Measurements from ENCODE around the gene TEDC2.
"Not testable (repeated sequence)": the region's sequence is repeated elsewhere in the genome, so short reads cannot be mapped to it uniquely, and the experiment has no call there.

The TEDC2 gene, protein sequence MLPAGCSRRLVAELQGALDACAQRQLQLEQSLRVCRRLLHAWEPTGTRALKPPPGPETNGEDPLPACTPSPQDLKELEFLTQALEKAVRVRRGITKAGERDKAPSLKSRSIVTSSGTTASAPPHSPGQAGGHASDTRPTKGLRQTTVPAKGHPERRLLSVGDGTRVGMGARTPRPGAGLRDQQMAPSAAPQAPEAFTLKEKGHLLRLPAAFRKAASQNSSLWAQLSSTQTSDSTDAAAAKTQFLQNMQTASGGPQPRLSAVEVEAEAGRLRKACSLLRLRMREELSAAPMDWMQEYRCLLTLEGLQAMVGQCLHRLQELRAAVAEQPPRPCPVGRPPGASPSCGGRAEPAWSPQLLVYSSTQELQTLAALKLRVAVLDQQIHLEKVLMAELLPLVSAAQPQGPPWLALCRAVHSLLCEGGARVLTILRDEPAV

DNA sequence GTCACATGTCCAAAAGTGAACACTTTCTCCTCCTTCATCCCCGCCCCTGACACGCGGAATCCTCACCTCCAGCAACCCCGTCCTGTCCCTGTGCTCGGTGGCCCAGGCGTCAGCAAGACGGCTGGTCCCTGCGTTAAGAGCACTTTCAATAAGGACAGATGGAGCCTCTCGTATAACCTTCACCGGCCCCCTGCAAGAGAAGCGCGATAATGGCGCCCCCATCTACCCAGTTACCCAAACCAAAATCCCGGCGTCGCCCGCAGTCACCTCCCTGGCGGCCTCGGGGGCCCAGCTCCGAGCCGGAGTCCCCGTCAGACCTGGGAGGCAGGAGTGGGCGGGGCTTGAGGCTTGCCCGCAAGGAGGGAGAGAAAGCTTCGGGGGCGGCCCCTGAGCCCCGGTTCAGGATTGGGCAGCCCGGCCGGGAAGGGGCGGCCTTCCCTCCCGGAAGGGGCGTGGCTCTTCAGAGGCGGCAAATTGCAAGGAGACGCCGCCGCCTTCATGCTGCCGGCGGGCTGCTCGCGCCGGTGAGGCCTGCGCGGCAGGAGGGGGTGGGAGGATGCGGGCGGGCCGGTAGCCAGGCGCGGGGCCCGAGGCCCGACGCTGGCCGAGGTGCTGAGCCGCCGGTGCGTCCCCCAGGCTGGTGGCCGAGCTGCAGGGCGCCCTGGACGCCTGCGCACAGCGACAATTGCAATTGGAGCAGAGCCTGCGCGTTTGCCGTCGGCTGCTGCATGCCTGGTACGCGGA is at the start of gene TEDC2:
TEDC2 (plus strand) TSS at position 463 of the 744 bp plus-strand sequence; CDS start at position 499, 36 bp downstream.
- DNase-seq: peak; percentile 95

DNA sequence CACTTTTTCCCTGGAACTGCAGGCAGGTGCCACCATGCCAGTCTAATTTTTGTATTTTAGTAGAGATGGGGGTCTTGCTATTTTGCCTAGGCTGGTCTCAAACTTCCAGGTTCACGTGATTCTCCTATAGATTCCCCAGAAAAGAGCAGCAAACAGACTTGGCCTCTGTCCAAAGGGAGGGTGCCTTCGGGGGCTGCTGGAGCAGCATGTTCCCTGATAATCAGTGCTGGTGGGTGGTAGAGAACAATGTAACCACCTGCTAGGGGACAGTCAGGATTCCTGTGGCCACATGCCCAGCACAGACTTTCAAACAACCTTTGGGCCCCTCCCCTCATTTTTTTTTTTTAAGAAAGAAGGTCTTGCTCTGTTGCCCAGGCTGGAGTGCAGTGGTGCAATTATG is 44.8 kb upstream of the TEDC2 start:
- DNase-seq: no peak

- no peak for DNase-seq
Measured at GRCh38 chr16:2420035-2420434, 39.9 kb upstream of the TEDC2 start.

- no peak for DNase-seq
Measured at GRCh38 chr16:2422123-2422867, 37.6 kb upstream of the TEDC2 start.

DNA sequence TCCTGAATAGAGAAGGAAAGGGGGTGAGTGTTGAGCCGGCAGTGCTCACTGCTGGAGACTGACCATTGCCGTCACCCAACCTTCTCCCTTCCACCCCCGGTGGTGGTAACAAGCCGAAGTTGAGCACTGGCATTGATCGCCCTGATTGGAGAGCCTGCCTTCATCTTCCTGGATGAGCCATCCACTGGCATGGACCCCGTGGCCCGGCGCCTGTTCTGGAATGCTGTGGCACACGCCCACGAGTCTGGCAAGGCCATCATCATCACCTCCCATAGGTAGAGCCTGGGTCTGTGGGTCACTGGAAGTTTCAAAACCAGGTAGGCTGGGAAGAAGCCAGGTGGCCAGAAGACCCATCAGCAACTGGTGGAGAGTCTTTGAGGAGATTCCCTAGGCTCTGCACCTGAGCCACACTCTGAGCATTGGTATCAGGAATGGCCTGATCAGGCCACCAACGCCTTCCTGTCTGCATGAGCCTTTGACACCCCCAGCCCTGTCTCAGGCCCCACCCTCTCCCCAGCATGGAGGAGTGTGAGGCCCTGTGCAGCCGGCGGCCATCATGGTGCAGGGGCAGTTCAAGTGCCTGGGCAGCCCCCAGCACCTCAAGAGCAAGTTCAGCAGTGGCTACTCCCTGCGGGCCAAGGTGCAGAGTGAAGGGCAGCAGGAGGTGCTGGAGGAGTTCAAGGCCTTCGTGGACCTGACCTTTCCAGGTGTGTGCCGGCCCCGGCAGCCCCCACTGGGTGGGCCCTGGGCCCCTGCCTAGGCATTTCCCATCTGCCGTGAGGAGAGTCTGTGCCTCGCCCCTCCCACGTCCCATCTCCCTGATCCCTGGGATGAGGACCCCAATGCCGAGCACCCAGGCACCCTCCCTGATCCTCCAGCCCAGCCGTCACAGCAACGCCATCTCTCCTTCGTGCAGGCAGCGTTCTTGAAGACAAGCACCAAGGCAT is 35.6 kb upstream of the TEDC2 start:
- no peak for DNase-seq

DNA sequence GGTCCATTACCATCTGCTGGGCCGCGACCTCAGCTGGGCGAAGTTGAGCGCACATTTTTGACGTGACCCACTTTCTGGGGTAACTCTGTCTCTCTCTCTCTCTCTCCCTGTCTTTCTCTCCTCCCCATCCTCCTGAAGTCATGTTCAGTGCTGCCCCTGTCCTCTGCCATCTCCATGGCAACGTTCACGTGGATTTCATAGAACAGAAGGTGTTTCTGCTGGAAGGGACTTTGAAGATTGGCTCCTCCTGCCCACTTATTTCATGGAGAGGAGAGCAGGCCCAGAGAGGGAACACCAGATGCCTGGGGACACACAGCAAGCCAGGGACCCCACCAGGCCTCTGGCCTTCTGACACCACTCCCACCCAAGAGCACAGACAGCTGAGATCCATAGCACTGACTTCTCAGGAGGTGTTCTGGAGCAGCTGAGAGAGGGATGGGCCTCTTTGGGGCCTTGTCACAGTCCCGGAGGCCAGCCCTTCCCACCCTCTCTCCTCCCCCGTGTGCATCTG is 34.8 kb upstream of the TEDC2 start:
- no peak for DNase-seq

GRCh38 chr16:2425825-2426430 is 34.0 kb upstream of the TEDC2 start:
- no peak for DNase-seq

DNA sequence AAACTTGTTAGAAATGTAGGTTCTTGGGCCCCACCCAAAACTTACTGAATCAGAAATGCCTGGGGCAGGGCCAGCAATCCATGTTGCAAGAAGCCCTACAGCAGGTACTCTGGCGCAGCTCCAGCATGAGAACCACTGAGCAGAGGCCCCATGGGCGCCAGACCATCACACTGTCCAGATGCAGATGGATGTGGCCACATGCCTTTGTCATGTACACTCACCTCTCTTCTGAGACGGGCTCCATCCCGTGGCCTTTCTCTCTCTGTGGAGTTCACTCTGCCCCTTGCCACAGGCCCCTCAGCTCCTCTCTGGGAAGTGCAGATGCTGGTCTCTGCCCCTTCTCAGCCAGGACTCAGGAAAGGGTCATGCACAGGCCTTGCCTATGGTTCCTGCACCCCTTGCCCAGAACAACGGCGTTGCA is 33.0 kb upstream of the TEDC2 start:
- DNase-seq: no peak

GRCh38 chr16:2427526-2427925 is 32.4 kb upstream of the TEDC2 start:
- DNase-seq: no peak

DNA sequence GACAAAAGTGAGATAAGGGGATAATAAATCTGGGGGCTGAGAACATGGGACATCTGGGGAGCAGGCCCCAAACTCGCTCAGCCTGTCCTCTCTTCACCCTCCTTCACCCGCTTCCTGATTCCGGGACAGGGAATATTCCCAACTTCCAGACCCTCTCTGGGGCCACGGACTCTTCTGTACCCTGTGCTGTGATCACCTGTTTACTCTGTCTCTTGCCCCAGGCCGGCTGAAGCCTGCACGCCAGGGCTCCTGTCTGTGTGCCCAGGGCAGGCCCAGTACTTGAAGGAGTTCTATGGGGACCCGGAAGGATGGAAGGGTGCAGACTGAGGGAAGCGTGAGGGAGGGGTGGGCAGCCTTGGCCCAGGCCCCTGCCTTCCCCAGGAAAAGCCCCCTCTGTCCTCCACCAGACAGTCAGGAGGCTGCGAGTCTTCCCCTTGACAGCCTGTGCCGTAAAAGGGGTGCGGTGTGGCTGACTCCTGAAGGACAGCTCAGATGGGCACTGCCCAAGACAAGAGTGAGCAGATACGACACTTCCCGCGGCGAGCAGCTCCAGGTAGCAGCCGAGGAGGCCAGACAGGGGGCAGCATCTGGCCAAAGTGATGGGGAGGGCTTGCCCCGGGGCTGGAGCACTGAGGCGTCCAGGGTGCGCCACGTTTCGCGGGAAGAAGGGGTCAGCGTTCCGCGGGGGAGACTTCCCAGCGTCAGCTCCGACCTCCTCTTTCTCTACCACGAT is 31.7 kb upstream of the TEDC2 start:
- no peak for DNase-seq

DNA sequence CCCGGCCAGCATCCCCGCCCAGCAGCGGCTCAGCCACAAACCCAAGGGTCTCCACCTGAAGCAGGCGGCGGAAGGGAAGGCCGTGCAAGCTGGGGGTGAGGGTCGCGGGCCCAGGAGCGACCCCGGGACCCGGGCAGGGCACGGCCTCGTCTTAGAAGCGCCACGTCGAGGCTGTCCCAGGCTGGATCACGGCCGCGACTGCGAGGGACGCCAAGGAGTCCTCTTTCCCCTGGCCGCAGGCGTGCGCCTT is 31.2 kb upstream of the TEDC2 start:
- no peak for DNase-seq

GRCh38 chr16:2429034-2429770 is 30.7 kb upstream of the TEDC2 start, which contains the start of gene CCNF:
CCNF (plus strand) TSS chr16:2429447; CDS start chr16:2429482, 35 bp downstream.
- peak; percentile 96 for DNase-seq

DNA sequence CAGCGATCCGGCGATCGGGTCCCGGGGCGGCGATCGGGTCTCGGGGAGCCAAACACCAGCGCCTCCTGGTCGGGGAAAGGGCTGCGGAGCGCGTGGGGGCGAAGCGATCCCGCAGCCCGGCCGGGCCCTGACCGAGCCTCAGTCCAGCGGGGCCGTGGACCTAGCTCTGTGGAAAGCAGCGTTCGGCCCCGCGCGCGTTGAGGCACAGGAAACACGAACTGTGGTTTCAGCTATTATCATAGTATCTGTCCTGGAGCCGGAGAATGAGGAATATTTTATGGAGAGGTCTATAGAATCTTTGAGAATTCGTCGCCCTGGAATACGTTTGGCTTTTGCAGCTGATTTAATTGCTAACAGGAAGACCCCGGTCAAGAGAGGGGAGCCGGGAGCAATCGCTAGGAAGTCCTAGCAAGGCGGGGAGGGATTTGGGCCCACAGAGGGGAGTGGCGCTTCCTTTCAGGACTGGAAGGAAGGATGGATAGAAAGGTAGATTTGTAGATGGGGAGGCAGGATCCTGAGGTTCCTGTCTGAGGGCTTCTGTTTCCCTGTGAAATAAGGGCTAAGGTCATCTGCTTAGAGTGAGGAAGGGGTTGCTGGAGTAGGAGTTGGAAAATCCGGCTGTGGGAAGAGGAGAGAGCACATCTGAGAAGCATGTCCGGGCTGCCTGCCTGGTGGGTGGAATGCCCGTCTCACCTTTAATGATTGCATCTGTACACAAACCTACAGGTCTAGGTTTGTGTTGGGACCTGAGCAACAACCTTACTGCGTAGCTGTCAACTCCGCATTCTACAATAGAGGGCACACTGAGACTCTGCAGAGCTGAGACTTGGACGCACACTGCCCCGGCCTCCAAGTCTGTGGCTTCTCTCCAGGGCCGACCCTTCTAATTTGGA is 29.9 kb upstream of the TEDC2 start:
- no peak for DNase-seq

DNA sequence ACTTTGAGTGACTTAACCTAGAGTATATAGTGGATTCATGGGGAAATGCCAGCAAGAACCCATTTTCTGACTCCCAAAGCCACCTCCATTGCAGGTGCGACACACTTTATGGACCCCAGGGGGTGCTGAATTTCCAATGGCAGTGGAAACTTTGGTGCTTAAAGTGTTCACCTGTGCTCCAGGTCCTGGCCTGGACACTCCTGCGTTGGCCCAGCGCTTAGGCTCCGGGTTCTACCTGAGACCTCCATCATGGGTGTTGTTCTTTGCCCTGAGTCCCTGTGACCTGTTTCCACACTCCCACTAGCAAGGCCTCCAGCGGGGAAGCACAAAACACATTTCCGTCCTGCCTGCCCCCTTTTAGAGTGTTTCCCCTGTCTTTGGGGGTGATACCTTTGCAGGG is 27.6 kb upstream of the TEDC2 start:
- DNase-seq: no peak

DNA sequence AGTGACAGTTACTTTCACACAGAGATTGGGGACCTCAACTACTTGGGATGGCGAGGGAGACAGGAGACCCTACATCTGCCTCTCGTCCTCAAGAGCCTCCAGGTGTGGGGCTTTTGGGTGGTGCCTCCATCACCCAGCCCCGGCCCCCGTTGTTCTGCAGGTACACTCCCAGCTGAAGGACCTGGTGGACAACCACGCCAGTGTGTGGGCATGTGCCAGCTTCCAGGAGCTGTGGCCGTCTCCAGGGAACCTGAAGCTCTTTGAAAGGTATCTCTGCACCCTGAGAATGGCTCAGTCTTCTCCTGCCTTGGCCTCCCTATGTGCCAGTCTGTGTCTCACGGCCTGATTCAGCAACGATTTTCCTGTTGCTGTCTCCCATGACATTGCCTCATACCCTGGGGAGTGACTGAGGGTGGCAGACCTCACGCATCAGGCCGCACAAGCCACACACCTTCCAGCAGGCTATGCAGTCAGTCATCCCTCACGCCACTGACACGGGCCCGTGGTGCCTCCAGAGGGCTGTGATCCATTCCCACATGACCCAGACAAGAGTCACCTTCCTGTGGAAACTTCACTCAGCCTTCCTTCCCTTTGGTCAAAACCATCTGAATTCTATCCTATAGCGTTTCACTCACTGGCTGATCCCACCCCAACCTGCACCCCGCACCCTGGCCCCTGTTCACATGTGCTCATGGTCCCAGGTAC is 27.0 kb upstream of the TEDC2 start:
- no peak for DNase-seq

GRCh38 chr16:2435236-2435635 is 24.7 kb upstream of the TEDC2 start:
- DNase-seq: not testable (repeated sequence)

DNA sequence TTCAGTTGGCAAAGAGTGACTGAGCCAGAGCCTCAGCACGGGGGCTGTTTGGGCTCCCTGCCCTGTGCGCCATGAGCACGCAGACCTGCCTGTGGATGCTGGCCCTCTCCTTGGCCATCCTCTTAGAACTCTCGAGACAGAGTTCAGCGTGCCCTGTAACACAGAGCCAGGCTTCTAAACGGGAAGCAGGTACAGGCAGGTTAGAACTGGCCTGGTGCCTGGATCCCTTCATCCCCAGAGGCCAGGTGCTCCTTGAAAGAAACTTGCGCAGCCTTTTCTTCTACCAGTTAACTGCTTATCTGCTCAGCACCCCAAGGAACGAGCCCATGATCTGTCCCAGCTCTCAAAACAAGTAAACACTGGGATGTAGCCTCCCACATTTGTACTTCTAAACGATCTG is 23.8 kb upstream of the TEDC2 start:
- DNase-seq: no peak

GRCh38 chr16:2437032-2437790 is 22.7 kb upstream of the TEDC2 start:
- no peak for DNase-seq

Measured in activated T-cell treated with anti-CD3 and anti-CD28 coated beads for 4 hours (primary cell).